HFF-Myc (cell line): ENCODE measurements around the gene MCF2L.

Source experiments
- DNase-seq: peaks from one replicate; pipeline ENCODE4 v3.0.0-alpha.2; 2011; ENCODE audit warnings: low read depth; ENCODE audit errors: extremely low read depth
- H3K4me3 ChIP-seq: replicated peaks from 2 replicates; pipeline ENCODE4 v1.5.1; 2011; ENCODE audit warnings: low read depth, mild to moderate bottlenecking, control low read depth, low read length
- TF ChIP-seq, protein P1 (sequence below): IDR thresholded peaks from 2 replicates; pipeline ENCODE4 v1.5.1; 2012; ENCODE audit warnings: mild to moderate bottlenecking, low read depth, low read length, control low read depth; ENCODE audit errors: missing control alignments

MCF2L gene

GRCh38 chr13:113040597-113041292, 71.7 kb downstream of the MCF2L start:
- DNase-seq, result no peak
- no peak overlapping the region for H3K4me3 ChIP-seq
- TF ChIP-seq, protein P1, sequence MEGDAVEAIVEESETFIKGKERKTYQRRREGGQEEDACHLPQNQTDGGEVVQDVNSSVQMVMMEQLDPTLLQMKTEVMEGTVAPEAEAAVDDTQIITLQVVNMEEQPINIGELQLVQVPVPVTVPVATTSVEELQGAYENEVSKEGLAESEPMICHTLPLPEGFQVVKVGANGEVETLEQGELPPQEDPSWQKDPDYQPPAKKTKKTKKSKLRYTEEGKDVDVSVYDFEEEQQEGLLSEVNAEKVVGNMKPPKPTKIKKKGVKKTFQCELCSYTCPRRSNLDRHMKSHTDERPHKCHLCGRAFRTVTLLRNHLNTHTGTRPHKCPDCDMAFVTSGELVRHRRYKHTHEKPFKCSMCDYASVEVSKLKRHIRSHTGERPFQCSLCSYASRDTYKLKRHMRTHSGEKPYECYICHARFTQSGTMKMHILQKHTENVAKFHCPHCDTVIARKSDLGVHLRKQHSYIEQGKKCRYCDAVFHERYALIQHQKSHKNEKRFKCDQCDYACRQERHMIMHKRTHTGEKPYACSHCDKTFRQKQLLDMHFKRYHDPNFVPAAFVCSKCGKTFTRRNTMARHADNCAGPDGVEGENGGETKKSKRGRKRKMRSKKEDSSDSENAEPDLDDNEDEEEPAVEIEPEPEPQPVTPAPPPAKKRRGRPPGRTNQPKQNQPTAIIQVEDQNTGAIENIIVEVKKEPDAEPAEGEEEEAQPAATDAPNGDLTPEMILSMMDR, result no peak

DNA sequence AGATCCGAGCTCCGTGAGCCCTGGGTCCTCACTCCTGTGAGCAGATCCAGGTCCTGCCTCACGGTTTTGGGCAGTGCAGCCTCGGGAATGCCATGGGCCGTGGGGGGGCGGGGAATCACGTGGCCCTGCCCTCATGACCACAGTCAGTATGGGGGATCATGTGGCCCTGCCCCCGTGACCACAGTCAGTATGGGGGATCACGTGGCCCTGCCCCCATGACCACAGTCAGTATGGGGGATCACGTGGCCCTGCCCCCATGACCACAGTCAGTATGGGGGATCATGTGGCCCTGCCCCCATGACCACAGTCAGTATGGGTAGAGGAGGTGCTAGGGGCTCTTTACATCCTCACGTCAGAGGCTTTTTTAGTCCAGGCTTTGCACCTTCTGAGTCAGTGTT, 72.3 kb downstream of the MCF2L start:
- DNase-seq, result no peak
- H3K4me3 ChIP-seq, result no peak overlapping the region
- TF ChIP-seq, protein P1, result no peak

- TF ChIP-seq, protein P1, result no peak
- H3K4me3 ChIP-seq, result no peak overlapping the region
- DNase-seq, result no peak
These were observed 72.9 kb downstream of the MCF2L start for GRCh38 chr13:113041896-113042295.

GRCh38 chr13:113042456-113042855, 73.4 kb downstream of the MCF2L start:
- DNase-seq, result no peak
- TF ChIP-seq, protein P1, result no peak
- H3K4me3 ChIP-seq, result no peak overlapping the region

DNA sequence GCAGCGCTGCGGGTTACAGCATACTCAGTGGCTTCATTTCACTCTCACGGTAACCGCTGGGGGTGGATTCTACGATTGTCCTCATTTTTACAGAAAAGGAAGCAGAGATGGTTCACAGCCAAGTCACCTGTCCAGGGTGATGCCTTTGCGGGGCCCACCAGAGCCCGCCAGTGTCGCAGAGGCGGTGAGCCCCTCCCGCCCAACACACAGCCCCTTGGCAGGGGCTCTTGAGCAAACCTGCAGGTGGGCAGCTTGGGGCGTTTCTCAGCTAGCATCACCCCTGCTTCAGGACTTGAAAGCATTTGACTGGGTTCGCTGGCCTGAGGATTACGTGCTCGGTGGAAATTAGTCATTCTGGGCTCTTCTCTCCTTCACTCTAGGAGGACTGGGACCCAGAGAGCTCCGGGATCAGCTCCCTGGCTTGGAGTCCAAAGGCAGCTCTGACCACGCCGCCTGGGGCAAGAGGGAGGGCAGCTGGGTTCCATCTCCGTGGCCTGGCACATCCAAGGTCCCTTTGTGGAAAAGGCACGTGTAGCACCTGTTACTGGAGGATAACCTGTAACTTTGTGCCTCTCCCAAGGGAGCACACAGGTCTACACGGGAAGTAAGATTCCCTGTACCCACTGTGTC, 74.1 kb downstream of the MCF2L start:
- no peak for DNase-seq
- no peak overlapping the region for H3K4me3 ChIP-seq
- TF ChIP-seq, protein P1, result no peak

GRCh38 chr13:113043931-113044330, 74.9 kb downstream of the MCF2L start:
- no peak for DNase-seq
- no peak overlapping the region for H3K4me3 ChIP-seq
- TF ChIP-seq, protein P1, result no peak
